Fibroblast of upper back skin (primary cell): ENCODE data around the gene ALX4.
A peak's percentile ranks its signal among the peaks of the same experiment; 100 is the strongest.

Source experiments
- DNase-seq: peaks from one replicate; pipeline ENCODE4 v3.0.0-alpha.2; 2013

The ALX4 gene

GRCh38 chr11:44288133-44288526 lies 21.8 kb downstream of the ALX4 start:
- DNase-seq, result no peak

GRCh38 chr11:44286911-44287310 lies 23.0 kb downstream of the ALX4 start:
- no peak for DNase-seq

GRCh38 chr11:44286268-44286880 lies 23.6 kb downstream of the ALX4 start:
- peak; percentile 43 for DNase-seq

GRCh38 chr11:44285756-44286155 lies 24.2 kb downstream of the ALX4 start:
- DNase-seq, result peak; percentile 25

- no peak for DNase-seq
Observed at GRCh38 chr11:44282620-44283019, 27.3 kb downstream of the ALX4 start.

- no peak for DNase-seq
Observed at GRCh38 chr11:44281151-44281550, 28.8 kb downstream of the ALX4 start.

GRCh38 chr11:44280257-44280656 lies 29.7 kb downstream of the ALX4 start:
- DNase-seq, result no peak

GRCh38 chr11:44279483-44279882 lies 30.5 kb downstream of the ALX4 start:
- DNase-seq, result no peak

GRCh38 chr11:44277196-44278090 lies 32.5 kb downstream of the ALX4 start:
- no peak for DNase-seq

GRCh38 chr11:44275961-44276550 lies 33.9 kb downstream of the ALX4 start:
- no peak for DNase-seq

GRCh38 chr11:44275241-44275640 lies 34.7 kb downstream of the ALX4 start:
- DNase-seq, result no peak

- no peak for DNase-seq
Observed at GRCh38 chr11:44274404-44274803, 35.5 kb downstream of the ALX4 start.

- DNase-seq, result no peak
Observed at GRCh38 chr11:44271286-44271685, 38.7 kb downstream of the ALX4 start.

GRCh38 chr11:44270403-44271273 lies 39.3 kb downstream of the ALX4 start:
- peak; percentile 84 for DNase-seq

- DNase-seq, result peak; percentile 86
Observed at GRCh38 chr11:44269369-44270351, 40.3 kb downstream of the ALX4 start.

- DNase-seq, result no peak
Observed at GRCh38 chr11:44268614-44269080, 41.3 kb downstream of the ALX4 start.

GRCh38 chr11:44267750-44268613 lies 42.0 kb downstream of the ALX4 start:
- no peak for DNase-seq

- no peak for DNase-seq
Observed at GRCh38 chr11:44267006-44267749, 42.8 kb downstream of the ALX4 start.

- no peak for DNase-seq
Observed at GRCh38 chr11:44266056-44266780, 43.7 kb downstream of the ALX4 start.
